ENCODE measurements around the gene ADGRB2.

DNA sequence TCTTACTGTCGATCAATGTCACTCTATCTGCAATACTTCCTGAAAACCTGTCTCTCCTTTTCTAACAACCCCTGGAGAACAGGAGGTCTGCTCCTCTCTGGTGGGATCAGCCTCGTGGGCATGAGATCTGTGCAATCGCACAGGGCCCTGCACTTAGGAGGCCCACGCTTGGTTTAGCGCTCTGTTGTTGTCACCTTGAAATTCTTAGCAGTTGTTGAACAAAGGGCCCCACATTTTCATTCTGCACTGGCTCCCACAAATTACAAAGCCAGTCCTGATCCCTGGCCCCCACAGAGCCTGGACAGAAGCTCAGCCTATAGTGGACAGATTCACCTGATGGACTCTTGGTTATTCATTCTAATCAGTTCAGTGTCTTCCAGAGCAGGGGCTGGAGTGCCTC, 33.1 kb upstream of the ADGRB2 start:
- no peak for TF ChIP-seq POLR2AphosphoS5 (IDR thresholded peaks at IDR 0.05; ENCODE audit: low read depth, low read length)
- TF ChIP-seq POLR2A (IDR thresholded peaks at IDR 0.05; ENCODE audit: low read depth, low read length) = no peak
- no peak for TF ChIP-seq TAF1 (IDR thresholded peaks at IDR 0.05; ENCODE audit: borderline replicate concordance, low read depth, low read length)

All from GM12892 (cell line).